SHP77 treated with DMSO at 0.1 percent for 48 hours (cell line): ENCODE data around the gene DENND1B.
"Not testable (repeated sequence)": the region's sequence is repeated elsewhere in the genome, so short reads cannot be mapped to it uniquely, and the experiment has no call there.

Source experiments
- DNase-seq: peaks from one replicate; lab custom pipeline; 2025; lab: John Stamatoyannopoulos, UW

DENND1B gene

GRCh38 chr1:197557302-197557701 lies 218.0 kb downstream of the DENND1B start:
- no peak for DNase-seq

GRCh38 chr1:197553281-197553680 lies 222.0 kb downstream of the DENND1B start:
- DNase-seq = no peak

DNA sequence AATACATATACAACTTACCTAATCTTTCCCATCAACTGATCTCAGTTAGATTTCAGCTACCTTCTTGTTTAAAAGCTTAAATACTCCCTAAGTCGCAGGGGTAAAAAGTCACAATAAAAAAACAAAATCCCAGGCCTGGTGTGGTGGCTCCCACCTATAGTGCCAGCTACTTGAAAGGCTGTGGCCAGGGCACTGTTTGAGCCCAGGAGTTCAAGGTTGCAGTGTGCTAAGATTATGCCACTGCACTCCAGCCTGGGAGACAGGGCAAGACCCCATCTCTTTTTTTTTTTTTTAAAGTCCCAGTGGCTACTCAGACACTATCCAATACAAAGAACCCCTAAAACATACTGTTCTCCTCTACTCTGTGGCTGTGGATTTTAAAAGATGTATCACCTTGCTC lies 228.3 kb downstream of the DENND1B start:
- no peak for DNase-seq

DNA sequence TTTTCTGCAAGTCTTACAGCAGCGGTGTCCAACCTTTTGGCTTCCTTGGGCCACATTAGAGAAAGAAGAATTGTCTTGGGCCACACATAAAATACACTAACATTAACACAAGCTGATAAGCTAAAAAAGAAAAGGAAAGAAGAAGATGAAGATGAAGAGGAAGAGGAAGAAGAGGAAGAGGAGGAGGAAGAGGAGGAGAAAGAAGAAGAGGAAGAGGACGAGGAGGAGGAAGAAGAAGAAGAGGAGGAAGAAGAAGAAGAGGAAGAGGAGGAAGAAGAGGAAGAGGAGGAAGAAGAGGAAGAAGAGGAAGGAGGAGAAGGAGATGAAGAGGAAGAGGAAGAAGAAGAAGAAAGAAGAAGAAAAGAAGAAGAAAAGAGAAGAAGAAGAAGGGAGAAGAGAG lies 230.7 kb downstream of the DENND1B start:
- DNase-seq = no peak

- no peak for DNase-seq
These were observed 231.2 kb downstream of the DENND1B start for GRCh38 chr1:197544130-197544529.

DNA sequence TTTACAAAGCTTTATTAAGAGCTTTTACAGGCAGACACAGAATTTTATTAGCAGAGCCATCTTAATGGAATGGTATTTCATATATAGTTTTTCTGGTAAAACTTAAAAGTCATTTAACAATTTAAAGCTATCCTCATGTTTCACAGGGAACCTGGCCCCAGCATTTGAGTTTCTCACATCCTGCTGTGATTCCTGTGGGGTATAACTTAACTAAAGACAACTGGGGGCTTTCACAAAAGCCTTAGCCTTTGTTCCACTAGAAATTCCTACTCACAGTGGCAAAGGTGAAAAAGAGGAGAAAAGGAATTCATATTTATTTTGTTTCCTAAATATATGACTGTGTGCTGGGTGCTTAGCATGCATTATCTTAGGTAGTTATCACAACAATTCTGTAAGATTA lies 233.9 kb downstream of the DENND1B start:
- no peak for DNase-seq

- DNase-seq = no peak
These were observed 248.4 kb downstream of the DENND1B start for GRCh38 chr1:197526736-197527371.

DNA sequence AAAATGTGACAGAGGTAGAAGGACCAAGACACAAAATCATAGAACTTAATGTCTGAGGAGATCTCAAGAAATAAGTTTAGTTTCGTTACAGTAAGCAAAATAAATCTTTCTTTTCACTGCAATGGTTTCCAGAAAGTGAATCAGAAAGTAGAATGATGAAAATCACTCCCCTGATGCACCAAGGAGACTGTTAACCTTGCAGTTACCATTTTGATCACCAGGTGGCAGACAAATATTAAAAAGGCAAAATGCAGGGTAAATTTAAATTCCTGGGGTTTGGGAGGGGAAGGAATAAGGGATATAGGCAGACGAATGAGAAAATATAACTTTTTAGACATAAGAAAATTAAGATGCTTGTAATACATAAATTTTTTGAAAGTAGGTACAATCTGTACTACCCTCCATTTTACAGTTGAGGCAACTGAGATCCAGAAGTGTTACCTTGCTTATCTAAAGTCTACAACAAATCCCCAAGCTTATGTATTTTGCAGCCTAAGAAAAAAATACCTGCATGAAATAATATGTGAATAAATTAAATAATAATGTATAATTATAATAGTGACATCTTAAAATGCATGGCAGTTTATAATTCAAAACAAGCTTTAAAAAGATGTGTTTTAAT lies 254.1 kb downstream of the DENND1B start:
- no peak for DNase-seq

DNA sequence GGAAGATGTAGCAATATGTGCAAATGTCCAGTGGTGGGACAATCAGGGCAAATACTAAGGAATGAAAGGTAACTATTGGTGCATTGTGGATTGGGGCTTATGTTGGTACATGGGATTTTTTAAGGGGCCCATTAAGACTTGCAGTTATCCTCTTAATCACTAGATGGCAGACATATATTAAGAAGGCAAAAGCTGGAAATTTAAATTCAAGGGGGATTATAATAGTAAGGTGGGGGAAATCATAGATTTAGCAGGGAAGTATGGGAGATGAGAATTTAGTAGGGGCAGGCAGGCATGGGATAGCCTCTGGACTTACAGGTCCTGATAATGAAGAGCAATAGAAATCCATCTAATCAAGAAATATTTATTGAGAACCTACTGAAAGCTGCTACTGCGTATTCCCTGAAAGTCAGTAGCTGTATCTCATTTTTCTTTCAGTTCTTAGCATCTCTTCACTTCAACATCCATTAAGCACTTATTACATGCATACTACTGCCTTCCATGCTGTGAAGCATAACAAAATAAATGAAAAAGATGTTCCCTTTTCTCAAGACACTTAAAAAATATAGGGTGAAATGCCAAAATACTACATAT lies 255.4 kb downstream of the DENND1B start:
- DNase-seq = no peak

- DNase-seq = no peak
These were observed 259.9 kb downstream of the DENND1B start for GRCh38 chr1:197515421-197515820.

- DNase-seq = no peak
These were observed 264.4 kb downstream of the DENND1B start for GRCh38 chr1:197510691-197511378.

- no peak for DNase-seq
These were observed 278.6 kb downstream of the DENND1B start for GRCh38 chr1:197496722-197497121.

- not testable (repeated sequence) for DNase-seq
These were observed 283.8 kb downstream of the DENND1B start for GRCh38 chr1:197491505-197491904.

- DNase-seq = peak; percentile 56
These were observed 288.3 kb downstream of the DENND1B start for GRCh38 chr1:197486946-197487345.

DNA sequence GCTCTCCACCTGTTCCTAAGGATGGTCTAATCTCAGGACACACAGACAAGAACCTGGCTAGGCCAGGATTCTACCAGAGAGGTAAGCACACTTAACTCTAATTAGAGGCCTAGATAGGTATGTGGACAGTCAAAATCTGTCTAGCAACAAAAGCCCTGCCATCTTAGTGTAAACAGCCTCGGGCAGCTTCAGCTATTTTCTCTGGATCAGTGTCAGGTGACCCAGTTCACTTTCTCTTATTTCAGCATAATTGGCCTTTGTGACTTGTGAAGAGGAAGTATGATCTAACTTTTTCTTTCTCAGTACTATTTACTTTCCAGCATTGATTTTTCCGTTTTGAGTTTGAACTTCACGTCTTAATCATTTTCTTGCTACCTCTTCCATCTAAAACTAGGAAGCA lies 289.5 kb downstream of the DENND1B start:
- no peak for DNase-seq

DNA sequence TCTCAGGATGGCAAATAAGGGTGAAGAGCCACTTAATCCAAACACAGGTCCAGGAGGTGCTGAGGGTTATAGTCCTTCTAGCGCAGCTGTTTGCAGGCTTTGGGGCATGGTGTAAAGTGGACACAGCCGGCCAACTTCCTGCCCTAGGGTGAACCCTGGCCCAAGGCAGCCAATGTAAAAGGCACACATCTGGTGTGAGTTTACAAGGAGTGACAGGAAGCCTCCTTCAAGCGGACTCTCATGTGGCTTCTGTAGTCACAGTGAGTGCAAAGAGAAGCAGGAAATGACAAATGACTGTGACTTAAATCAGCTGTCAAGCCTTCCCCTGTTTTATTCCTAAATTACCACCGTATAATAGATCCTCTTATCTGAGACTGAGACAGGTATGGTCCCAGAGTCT lies 294.2 kb downstream of the DENND1B start:
- peak; percentile 24 for DNase-seq

GRCh38 chr1:197480446-197480845 lies 294.8 kb downstream of the DENND1B start:
- DNase-seq = no peak

- DNase-seq = no peak
These were observed 303.1 kb downstream of the DENND1B start for GRCh38 chr1:197472141-197472540.

DNA sequence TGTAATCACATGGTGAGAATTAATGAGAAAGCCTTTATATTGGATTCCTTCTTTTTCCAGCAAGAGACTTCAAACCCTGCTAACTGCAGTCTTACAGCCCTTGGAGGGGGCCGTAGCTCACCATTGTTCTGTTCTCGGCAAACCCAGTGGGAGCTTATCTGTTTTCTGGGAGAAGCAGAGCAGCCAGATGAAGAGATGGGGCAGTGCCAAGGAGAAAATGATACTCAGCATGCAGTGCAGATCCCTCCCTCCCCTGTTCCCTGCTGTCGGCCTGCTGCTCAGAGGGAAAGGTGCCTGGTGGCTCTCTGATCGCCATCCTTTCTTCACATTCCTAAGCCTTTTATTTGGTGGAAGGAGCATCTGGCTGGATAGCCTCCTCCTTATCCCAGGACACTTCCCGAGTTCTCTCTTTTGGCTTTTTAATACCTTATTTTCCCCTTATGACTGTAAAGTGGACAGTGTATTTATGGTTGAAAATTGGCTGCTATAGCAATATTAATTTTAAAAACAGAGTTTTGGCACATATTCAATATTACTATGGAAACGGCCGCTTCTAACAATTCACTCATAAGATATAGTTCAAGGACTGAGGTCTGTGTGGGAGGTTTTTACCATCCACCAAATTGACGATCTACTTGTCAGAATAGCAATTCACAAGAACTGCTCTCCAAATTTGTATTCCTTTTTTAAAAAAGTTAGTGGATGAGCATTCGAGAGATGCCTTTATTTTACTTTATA lies 303.9 kb downstream of the DENND1B start:
- no peak for DNase-seq

GRCh38 chr1:197470330-197470729 lies 304.9 kb downstream of the DENND1B start:
- no peak for DNase-seq

GRCh38 chr1:197469620-197470210 lies 305.6 kb downstream of the DENND1B start:
- no peak for DNase-seq
